NCI-H345 (cell line): ENCODE data around the gene ALKBH1.
"Not testable (repeated sequence)": the region's sequence is repeated elsewhere in the genome, so short reads cannot be mapped to it uniquely, and the experiment has no call there.

ENCODE experiments used
- DNase-seq: peaks from one replicate; lab custom pipeline; 2025; lab: John Stamatoyannopoulos, UW

The ALKBH1 gene, protein sequence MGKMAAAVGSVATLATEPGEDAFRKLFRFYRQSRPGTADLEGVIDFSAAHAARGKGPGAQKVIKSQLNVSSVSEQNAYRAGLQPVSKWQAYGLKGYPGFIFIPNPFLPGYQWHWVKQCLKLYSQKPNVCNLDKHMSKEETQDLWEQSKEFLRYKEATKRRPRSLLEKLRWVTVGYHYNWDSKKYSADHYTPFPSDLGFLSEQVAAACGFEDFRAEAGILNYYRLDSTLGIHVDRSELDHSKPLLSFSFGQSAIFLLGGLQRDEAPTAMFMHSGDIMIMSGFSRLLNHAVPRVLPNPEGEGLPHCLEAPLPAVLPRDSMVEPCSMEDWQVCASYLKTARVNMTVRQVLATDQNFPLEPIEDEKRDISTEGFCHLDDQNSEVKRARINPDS

DNA sequence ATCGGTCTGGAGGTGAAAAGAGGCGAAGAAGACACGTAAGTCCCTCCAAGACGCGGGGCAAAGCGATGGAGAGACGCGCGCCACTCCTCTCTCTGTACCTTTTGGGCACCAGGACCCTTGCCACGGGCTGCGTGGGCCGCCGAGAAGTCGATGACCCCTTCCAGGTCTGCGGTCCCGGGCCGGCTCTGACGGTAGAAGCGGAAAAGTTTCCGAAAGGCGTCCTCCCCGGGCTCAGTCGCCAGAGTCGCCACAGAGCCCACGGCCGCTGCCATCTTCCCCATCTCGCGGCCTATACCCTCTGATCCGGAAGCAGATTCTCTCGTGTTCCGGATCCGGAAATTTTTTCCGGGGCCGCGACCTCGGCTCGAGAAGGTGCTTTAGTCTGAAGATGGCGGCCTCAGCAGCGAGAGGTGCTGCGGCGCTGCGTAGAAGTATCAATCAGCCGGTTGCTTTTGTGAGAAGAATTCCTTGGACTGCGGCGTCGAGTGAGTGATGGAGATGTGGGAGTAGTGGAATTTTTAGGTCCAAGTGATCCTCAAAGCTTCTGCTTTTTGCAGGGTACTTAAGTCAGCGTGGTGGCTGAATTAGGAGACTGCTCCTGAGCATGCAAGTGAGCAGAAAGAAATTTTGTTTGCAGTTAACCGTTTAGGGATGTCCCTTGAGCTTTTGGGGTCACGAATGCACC lies at the start of gene ALKBH1, which contains the start of gene SLIRP:
TSS of gene ALKBH1 (minus strand) at position 300 of the 685 bp plus-strand sequence. CDS start at position 281, 19 bp downstream.
TSS of gene SLIRP (plus strand) at position 380 of the 685 bp plus-strand sequence. CDS start at position 389, 9 bp downstream.
- DNase-seq: peak; percentile 90

DNA sequence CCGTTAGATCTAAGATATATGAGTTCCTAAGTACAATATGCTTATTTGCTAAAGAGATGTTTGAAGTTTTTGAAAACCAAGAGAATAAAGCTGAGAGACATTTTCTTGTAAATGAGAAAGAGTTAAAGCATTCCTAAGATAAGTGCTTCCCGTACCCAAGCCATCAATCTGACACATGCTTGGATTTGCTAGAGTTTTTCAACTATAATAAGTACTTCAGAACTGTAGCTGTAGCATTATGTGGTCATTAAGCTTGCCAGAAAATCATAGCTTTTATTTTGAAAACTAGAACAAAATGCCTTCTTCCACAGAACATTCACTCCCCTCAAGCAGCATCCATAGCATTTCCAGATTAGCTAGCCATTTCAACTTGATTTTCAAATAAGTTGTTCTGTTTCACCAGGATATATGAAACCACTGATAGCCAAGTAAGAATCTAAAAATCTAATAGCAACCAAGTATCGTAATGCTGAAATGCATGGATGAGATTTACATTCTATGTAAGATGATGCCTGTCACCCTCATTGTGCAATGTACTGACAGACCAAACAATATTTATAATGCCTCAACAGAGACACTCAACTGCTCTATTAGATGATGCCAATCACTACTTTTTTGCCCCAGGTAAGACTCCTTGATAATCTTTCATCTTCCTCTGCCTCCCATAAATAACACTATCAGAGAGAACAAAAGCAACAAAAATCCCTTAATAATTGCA lies 45.1 kb upstream of the ALKBH1 start:
- DNase-seq: no peak

DNA sequence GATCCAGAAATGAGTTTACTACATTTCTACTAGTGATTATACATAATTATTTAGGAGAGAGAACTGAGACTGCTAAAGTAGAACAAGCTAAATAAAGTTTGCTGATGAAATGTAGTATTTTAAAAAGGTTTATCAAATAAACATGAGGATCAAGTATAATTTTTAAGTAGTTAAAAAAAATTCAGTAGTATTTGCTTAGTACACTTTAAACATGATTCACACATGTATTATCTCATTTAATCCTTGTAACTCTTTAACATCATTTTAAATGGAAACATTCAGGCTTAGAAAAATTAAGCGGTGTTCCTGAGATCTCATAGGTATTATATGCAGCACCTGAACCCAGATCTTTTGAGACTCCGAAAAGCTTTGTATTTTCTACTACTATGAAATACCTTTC lies 44.4 kb upstream of the ALKBH1 start:
- no peak for DNase-seq

DNA sequence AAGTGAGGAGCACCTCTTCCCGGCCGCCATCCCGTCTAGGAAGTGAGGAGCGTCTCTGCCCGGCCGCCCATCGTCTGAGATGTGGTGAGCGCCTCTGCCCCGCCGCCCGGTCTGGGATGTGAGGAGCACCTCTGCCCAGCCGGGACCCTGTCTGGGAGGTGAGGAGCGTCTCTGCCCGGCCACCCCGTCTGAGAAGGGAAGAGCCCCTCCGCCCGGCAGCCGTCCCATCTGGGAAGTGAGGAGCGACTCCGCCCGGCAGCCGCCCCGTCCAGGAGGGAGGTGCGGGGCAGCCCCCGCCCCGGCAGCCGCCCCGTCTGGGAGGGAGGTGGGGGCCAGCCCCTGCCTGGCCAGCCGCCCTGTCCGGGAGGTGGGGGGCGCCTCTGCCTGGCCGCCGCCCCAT lies 39.6 kb upstream of the ALKBH1 start:
- not testable (repeated sequence) for DNase-seq

DNA sequence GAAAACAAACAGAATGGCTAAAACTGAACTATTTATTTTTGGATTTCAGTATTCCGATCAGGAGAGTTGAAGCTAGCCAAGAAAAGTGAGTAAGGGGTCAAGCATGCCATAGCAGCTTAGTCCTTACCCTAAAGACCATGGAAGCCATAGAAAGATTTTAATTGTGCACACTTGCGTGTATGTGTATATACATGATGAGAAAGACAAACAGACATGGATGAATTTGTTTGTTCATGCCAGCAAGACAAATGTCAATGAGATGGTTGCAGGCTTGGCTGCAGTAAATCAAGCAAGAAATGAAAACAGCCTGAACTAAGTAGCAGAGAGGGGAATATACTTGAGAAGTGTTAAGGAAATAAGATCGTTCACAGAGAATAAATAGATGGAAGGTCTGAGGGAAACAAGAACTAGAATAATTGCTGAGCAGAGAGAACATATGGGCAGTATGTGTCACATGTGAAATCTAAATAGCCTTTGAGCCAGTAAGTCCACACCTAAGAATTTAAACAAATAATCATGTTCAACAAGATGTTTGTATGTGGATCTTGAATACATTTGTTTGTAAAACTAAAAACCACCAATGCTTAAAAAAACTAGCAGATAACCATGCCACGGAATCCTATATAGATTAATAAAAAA lies 38.4 kb upstream of the ALKBH1 start:
- no peak for DNase-seq

DNA sequence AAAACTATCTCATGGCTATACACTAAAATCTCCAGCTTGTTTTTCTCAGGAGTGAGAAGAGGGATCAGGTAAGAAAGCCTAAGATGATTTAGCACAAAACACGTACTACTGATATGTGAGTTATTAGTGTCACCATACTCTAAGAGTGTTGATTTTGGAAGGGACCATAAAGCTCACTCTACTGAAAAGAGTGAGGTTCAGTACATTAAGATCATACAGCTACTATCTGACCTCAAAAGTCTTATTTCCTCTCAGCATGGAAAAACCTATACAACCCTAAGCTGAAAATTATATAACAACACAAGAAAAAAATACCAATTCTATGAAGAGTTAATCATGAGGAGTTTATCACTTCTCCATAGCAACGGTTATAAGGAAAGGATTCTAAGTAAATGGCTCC lies 33.6 kb upstream of the ALKBH1 start:
- no peak for DNase-seq

DNA sequence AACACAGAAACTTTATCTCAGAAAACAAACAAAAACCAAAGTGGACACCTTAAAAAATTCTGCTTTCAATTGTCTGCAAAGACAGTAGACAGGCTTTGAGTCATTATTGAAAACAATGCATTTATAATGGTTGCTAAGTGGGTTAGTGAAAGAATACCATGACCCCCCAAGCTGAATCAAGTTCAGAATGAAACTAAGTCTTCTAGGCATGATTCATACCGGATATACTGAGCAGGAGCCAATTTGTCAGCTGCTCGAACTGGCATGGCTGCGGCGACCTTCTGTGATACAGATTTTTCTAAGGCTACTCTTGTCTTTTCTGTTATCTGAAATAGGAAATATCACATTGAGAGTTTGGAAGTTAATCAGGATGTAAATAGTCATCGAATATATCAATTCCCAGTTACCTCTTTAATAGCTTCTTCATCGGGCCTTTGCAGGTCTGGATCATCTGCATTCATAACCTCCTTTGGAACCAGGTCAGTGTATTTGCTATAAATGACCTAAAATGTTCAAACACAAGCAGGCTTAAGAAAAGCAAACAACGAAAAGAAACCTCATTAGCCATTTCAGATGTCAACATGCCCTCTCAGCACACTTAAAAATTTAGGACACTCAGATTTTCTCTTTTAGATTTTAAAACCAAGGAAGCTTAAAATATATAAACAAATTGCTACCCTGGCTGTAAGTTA lies 30.9 kb upstream of the ALKBH1 start:
- DNase-seq: no peak

DNA sequence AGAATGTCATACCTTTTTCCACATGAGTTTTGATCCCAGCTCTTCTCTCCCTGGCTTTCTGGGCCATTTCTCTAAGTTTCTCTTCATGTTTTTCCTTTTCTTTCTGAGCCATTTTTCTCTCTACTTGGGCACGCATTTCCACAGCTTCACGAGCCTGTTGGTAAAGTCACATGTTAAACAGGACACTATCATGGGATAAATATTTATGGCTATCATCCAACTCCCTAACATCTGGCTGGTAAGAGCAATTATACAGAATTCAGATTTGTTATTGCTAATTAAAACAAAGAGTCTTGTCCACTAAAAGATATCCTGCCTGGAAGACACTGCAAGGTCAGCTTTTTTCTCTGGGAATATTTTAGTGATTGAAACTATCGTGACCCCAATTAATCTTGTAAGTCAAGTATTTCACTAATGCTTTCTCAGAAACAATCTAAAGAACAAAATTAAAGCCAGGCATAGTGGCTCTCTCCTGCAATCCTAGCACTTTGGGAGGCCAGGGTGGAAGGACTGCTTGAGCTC lies 23.2 kb upstream of the ALKBH1 start:
- no peak for DNase-seq

DNA sequence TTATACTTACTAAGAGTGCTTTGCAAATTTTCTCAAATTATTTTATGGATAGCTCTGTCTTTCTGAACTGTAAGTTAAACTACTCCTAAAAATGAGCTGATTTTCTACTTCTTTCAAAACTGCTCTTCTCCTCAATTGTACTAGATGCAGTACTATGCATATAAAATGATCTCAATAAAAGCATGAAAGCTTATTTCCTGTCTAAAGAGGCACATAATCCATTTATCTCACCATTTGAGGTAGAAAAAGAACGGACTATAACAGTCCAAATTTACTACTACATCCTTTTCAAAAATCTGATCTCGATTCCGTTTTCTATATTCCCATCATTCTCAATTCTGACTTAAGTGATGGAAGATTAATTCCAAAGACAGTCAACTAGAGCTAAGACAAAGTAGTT lies 14.5 kb upstream of the ALKBH1 start:
- DNase-seq: no peak

DNA sequence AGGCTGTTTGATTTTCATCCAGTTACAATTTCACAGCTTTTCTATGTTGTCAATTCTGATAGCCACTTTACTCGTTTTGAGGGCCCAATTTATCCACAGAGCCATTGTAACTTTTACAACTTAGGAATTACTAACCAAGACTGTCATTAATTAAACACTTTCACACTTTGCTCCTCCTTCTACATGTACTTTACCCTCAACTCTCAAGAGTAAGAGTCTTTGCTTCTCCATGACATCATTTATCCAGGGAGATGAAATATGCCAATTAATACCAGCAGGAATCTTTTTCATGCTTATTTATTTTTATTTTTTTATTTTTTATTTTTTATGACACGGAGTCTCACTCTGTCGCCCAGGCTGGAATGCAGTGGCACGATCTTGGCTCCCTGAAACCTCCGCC lies 13.6 kb upstream of the ALKBH1 start:
- no peak for DNase-seq

DNA sequence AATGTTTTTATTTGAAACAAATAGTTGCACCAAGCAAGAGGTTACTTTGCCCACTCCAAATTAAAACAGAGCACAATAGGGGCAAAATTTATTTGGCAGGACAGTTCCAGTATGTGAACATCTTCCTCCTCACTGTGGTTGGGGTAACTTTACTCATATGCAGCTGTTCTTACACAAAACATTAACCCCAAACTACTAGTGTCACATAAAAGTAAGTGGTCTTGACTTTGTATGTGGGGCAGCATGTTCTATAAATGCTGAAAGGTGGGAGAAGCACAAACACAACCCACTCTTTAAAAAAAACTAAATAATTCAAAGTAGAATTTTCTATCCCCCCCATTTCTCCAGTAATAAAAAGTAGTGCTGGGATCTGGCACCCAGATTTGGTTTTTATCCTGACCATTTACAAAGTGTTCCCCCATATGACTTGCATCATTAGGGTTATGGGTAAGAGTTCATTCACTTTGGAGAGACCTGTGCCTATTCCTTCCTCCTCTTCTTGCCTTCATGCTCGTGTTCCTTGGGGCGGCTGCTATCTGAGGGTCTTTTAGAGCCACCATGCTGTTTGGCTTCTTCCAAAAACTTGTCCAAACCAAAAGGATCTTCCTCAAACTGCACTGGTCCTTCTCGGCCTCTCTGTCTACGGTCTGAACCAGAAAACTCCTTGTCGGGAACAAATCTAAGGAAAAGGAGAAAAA lies 9.9 kb upstream of the ALKBH1 start:
- no peak for DNase-seq

DNA sequence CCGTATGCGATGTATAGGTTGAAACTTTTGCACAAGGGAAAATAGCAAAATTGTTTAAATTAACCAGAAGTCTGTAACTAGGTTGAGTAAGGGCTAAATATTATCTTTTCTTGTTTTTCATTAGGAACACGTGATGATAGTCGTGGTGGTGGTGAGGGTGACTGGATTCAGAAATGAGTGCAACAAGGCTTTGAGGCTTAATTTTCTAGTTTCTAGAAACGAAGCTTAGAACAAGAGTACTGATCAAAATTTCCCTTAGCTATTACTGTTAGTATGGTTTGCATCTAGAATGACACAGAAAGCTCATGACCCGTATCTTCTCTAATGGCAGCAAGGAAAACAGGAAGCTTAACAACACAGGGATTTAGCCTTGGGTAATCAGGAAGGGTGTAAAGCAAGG lies 7.1 kb upstream of the ALKBH1 start:
- DNase-seq: no peak

DNA sequence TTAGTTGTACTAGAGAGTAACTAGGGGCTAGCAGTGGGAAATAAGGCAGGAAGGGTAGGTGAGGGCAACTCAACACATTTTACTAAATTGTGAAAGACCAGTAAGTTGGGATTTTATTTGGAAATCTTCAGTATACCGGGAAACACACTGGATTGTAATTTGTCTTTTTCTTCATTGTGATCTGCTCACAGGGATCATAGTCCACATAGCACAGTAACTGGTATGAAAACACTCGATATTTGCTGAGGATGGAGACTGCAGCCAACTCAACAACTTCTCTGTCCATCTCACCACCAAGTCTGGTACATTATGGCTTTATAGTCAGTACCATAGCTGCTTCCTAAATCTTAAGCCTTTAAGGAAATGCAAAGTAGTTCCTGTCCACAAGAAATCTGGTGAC lies 2.5 kb upstream of the ALKBH1 start:
- DNase-seq: no peak

DNA sequence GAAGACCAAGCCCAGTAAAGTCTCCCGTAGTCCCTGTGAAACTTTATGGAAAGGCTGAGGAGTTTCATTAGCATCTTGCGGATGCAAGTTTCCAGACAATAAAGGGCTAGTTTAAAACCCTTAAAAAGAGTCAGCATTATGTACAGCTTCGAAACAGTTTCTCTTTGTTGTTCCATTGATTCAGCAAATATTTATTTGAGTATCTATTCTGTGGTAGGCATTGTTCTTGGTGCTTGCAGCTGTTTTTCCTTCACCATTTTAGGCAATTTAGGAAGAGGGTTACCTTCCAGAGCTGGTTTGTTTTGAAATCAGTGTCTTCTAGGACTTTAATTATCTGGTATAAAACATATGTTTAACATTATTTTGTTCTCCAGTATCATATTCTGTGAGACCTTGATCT lies 1.6 kb upstream of the ALKBH1 start:
- DNase-seq: no peak

DNA sequence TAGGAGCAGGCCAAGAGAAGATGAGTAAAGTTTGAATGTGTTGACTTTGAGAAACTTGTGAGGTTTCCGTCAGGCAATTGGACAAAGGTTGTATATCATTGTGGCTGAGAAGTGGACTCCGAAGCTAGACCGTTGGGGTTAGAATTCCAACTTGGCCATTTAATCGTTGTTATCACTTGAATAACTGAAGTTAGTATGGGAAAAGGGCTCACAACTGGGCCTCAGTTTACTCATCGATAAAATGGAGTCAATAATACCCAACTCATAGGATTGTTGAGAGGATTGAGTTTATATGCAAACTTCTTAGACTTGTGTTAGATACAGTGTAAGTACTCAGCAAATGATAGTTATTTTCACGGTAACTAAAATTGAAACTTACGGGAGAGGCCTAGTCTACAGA lies 926 bp upstream of the ALKBH1 start:
- DNase-seq: no peak

DNA sequence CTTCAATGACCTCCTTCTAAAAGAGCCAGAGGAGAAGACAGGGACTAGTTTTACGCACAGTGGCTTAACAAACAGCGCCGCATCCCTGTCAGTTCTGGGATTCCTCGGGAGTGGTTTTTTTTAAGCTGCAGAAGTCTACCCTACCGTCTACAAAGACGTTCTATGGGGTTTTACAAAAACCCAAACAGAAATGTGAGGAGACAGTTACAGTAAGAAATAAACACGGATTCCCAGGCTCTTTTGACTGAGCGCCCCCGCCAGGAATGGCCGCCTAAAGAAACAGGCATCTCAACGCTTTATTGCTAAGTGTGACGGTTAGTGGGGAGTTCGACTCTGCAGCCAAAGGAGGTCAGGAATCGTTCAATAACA lies 484 bp downstream of the ALKBH1 start:
- peak; percentile 12 for DNase-seq

DNA sequence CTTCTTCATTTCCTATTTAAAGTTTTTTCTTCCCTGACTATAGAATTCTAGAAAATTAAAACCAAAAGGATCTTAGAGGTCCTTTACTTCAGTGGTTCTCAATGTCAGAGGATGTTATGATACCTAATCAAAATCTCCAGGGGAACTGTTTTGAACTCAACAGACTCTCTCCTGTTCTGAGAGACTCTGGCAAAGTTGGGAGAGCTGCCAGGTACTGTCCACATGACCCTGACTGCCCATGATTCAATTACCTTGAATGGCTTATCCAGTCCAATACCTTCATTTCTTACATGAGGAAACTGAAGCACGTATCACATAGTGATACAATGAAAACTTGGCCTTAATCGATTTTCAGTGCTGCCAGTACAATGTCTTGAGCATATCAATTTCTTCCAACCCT lies 16.6 kb downstream of the ALKBH1 start:
- DNase-seq: no peak

DNA sequence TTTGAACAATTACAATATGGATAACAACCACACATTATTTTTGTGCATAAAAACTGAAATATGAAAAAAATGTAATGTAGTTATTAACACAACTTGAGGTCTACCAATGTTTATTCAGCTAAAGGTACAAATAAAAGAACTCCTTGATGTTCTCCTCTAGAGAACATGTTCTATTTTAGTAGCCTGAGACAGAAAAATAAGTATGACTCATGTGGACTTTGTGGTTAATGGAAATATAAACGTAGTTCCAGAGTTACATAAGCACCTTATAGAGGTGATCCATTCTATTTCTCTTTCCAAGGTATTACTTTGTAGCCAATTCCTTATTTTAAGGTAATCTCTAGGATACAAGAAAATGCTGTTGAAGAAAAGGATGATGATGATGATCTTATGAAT lies 25.7 kb downstream of the ALKBH1 start:
- DNase-seq: no peak

DNA sequence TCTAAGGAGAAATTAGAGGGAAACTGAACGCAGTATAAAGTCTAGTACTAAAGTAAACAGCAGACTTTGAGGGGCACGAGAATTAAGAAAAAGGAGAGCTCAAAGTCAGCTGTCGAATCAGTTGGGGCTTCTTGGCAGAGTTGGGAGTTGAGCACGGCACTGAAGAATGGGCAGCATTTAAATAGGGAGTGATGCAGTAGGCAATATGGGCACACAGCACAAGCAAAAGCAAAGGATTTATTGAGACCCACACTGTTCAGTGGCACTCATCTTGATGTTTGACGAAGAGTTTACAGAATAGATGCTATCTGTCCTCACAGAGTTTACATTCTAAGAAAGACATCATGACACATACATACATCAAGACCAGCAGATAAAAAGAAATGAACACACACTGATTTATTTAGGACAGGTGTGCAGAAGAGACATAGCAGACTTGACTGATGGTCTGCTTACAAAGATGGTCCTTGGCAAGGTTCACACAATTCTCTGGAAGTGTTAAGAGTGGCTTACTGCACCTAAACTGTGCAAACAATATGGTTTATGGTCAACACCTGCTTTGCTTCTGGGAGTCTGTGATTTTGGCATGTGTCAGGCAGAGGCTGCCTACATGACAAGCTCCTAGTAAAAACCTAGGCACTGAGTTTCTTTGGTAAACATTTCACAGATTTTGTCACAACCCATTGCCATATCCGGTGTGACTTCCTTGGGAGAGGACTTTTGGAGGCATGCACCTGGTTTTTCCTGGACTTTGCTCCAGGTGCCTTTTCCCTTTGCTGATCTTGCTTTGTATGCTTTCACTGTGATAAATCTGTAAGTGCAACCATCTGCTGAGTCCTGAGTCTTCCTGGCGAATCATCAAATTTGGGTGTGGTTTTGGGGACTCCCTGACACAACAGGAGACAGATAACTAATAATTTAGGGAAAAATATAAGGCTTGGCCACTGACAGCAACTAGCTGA lies 26.3 kb downstream of the ALKBH1 start:
- peak; percentile 38 for DNase-seq

DNA sequence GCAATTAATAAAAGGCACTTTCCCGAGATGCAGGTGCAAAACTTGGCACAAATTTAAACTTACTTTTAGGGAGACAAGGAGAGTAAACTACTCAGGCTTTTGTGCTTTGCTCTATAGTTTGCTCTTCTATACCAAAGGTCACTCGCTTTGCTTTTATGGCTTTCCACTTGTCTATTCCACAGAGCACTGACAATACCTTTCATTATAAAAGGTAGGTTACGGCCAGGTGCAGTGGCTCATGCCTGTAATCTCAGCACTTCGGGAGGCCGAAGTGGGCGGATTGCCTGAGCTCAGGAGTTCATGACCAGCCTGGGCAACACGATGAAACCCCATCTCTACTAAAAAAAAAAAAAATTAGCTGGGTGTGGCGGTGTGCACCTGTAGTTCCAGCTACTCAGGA lies 32.9 kb downstream of the ALKBH1 start:
- peak; percentile 50 for DNase-seq
